NCI-H2227 treated with DMSO at 0.1 percent for 48 hours (cell line): Measurements from ENCODE around the gene STXBP4.
"Not testable (repeated sequence)": the region's sequence is repeated elsewhere in the genome, so short reads cannot be mapped to it uniquely, and the experiment has no call there.

Source experiments
- DNase-seq: peaks from one replicate; lab custom pipeline; 2025; lab: John Stamatoyannopoulos, UW

STXBP4 gene

DNA sequence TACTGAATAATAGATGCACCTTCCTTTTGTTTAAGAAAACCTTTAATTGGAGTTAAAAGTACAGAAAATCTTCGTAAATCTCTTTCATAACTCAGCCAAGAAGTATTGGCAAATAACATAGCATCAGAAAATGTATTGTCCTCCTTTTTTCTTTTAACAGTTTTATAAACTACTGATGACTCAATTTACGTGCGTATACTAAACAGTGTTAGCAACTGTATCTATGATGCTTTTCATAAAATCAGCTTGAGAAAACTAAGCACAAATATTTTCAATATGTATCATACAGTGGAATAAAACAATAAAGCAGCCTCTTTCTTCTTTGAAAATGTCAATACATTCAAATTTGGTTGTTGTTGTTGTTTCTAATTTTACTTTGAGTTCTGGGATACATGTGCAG lies 88.6 kb downstream of the STXBP4 start:
- DNase-seq: no peak

DNA sequence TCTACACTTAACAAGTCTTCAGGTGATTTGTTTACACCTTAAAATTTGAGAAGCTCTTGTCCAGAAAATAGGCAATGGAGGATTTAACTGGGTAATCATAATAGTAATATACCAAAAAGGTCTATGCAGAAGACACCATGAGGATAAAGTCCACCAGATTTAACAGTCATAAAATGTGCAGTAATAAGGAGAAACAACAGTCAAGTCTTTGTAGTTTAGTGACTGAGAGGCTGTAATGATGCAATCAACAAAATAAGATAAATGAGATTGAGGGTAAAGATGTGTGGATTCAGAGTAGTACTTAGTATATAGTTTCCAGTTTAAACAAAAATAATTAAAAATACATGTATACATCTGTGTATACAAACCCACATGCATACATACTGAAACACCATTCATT lies 91.2 kb downstream of the STXBP4 start:
- DNase-seq: no peak

- DNase-seq: no peak
These were observed 94.4 kb downstream of the STXBP4 start for GRCh38 chr17:55062921-55063320.

DNA sequence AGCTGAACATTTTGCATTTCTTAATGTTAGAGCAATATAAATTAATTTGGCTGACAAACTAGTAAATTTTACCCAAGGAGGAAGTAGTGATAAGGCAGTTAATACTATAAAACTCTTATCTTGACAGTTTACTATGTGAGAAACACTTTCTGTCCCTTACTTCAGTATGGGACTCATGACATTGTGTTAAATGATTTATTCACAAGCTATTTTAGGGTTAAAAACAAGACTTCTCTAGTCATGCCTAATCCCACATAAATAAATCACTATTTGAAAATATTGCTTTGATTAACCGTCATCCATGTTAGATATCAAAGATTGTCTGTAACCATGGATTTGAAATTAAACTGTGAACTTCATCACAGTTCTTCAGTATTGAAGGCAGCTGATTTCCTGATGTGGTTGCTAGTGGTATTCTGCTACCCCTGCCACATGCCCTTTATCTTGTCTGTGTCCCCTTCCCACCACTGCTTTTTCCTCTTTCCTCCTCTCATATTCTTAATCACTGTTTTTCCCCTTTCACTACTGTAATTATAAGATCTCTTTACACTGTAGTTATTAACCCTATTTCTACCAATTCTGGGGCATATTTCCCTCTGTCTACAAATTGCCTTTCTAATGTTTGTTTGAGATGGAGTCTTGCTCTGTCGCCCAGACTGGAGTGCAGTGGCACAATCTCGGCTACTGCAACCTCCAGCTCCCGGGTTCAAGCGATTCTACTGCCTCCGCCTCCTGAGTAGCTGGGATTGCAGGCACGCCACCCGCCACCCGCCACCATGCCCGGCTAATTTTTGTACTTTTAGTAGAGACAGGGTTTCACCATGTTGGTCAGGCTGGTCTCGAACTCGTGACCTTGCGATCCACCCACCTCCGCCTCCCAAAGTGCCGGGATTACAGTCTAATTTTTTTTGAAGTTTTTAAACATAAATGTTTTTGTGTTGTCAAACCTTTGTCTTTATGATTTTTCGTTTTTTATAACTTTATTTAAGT lies 95.6 kb downstream of the STXBP4 start:
- no peak for DNase-seq

- no peak for DNase-seq
These were observed 99.3 kb downstream of the STXBP4 start for GRCh38 chr17:55067697-55068439.

GRCh38 chr17:55068862-55069811 lies 100.6 kb downstream of the STXBP4 start:
- DNase-seq: no peak

DNA sequence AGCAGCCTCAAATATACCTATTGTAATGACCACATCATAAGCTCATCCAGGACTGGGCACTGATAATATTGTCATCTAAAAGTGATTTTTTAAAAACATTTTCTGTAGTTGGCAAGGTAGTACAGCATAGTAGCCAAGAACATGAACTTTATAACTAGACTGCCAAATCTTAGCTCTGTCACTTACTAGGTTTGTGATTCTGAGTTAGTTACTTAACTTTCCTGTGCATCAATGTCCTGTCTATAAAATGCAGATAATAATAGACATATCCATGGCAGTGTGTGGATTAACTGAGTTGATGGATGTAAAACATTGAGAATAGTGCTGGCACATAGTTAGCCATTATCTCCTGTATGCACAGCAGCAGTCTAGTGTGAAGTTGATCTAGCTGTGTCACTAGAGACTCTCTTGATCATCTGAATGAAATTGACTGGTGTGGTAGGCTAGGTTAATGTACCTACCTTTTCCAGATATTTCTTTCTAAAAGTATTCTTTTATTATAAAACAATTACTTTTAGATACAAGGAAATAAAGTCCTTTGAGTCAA lies 101.5 kb downstream of the STXBP4 start:
- DNase-seq: no peak

DNA sequence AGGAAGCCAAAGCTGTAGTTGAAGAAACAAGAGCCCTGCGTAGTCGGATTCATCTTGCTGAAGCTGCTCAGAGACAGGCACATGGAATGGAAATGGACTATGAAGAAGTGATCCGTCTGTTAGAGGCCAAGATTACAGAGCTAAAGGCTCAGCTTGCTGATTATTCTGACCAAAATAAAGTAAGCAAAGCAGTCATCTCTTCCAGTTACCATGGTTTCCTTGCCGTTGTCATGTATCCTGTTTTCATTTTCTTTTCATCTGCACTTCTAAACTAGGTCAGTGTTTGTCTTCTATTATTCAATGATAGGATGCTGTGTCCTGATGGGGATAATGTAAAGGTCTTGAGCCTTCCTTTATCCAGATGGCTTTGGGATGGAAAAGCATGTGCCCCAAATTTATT lies 104.3 kb downstream of the STXBP4 start:
- DNase-seq: no peak

GRCh38 chr17:55073467-55073866 lies 104.9 kb downstream of the STXBP4 start:
- not testable (repeated sequence) for DNase-seq

DNA sequence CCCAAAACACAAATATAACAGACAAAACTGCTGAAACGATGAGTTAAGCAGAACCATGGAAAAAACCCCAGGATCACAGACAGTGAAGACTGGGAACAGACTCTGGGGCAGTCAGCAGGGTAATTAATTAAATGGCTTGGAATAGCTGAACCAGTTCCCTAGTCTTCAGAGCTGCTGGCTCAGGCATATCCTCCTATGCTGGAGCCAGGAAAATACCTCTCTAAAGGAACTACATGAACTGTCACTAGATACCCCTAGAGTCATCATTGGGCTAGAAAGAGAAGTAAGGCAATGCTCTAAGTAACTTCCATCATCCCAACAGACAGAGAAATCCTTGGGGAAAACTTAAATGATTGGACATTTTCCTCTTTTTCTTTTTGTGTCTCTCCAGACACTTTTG lies 113.0 kb downstream of the STXBP4 start:
- no peak for DNase-seq

DNA sequence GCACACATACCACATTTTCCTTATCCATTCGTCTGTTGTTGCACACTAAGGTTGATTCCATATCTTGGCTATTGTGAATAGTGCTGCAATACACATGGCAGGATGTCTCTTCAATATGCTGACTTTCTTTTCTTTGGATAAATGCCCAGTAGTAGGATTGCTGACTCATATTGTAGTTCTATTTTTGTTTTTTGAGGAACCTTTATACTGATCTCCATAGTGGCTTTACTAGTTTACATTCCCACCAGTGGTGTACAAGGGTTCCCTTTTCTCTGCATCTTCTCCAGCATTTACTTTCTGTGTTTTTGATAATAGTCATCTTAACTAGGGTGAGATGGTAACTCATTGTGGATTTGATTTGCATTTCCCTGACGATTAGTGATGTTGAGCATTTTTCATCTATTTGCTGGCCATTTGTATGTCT lies 118.1 kb downstream of the STXBP4 start:
- DNase-seq: no peak

GRCh38 chr17:55089256-55089655 lies 120.7 kb downstream of the STXBP4 start:
- no peak for DNase-seq

- DNase-seq: no peak
These were observed 121.5 kb downstream of the STXBP4 start for GRCh38 chr17:55090079-55090492.

GRCh38 chr17:55093353-55093752 lies 124.8 kb downstream of the STXBP4 start:
- DNase-seq: no peak

GRCh38 chr17:55098765-55099164 lies 130.2 kb downstream of the STXBP4 start:
- DNase-seq: no peak

- DNase-seq: no peak
These were observed 142.0 kb downstream of the STXBP4 start for GRCh38 chr17:55110521-55110920.

GRCh38 chr17:55114283-55114682 lies 145.7 kb downstream of the STXBP4 start:
- no peak for DNase-seq

GRCh38 chr17:55116440-55116914 lies 147.9 kb downstream of the STXBP4 start:
- DNase-seq: no peak

DNA sequence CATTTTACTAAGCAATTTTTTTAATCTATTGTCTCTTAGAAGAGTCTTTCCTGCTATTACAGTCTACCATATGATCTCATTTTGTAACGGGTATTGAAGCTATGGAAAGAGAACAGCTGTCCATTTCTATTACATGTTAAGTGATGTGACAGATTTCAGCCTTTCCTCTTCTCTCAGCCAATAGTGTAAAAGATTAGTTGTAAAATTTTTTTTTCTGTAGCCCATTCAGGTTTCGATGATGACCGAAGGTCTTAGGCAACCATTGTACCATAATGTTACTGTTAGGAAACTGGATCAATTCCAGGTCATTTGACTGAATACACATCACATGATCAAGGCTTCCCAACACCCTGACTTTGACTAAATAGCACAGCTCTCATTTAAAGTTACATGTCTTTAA lies 148.6 kb downstream of the STXBP4 start:
- DNase-seq: no peak

- no peak for DNase-seq
These were observed 152.1 kb downstream of the STXBP4 start for GRCh38 chr17:55120651-55121050.

DNA sequence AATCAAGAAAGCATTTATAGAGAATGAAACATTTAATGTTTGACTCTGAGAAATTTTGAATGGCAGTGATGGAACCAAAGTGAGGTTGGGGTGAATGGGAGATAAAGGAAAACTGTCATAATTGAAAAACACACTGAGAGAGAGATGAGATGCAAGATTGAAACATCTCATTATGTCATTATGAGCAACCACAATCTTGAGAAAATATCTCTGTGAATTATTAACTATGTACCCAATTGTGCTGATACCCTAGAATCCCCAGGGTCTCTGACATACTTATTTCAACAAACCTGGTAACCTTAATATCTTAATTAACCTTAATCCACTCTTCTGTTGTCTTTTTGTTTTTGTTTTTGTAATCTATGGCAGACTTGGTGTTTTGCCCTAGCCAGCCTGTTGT lies 152.7 kb downstream of the STXBP4 start:
- no peak for DNase-seq
